ENCODE data around the gene IDUA. TPM values are rescaled to one million over a fixed set of nuclear protein-coding genes. Genes with fewer than 3 reads are reported as not detected.

IDUA gene
- polyA plus RNA-seq, 1 donor (not counting 4 experiments of a cell fraction or from before 2014, with no cell fraction given), result 1.2 TPM

DNA sequence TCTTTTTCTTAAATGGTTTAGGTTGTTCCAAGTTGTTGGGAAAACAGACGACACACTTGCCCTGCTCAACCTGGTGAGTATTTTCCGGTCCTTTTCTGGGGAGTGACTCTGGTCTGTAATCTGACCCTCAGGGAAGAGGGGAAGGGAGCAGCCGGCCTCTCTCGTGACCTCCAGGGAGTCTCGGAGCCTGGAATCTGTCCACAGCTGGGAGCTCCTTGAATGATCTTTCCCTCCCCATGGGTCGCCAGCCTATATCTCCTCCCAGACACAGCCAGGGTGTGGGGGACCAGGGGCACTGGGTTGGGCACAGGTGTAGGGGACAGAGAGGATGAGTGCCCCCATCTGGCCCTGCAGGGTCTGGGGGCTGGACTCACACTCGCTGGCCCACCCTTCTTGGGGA is 35.7 kb upstream of the IDUA start:
- Histone ChIP-seq H3K27me3 (ENCODE audit: control insufficient read depth, extremely low read depth, insufficient read depth, low read length) (no peaks in the 10 kb centered on the region), H3K9me1 (ENCODE audit: control insufficient read depth, extremely low read depth, insufficient read depth, low read length) (no peaks in the 10 kb centered on the region), H3K27ac (ENCODE audit: control insufficient read depth, insufficient read depth, low read length) (no peak overlapping the region), H4K20me1 (ENCODE audit: control insufficient read depth, extremely low read depth, insufficient read depth, low read length) (no peaks in the 10 kb centered on the region), H3K4me1 (ENCODE audit: control insufficient read depth, extremely low read depth, insufficient read depth, low read length) (no peaks in the 10 kb centered on the region), H3K79me2 (ENCODE audit: control insufficient read depth, insufficient read depth, low read length) (no peaks in the 10 kb centered on the region), H2AFZ (ENCODE audit: control insufficient read depth, low read length) (no peak overlapping the region), H3K4me2 (ENCODE audit: control insufficient read depth, extremely low read depth, insufficient read depth, low read depth, low read length) (no peak overlapping the region), H3K9me3 (ENCODE audit: control insufficient read depth, low read depth, low read length) (no peaks in the 10 kb centered on the region), H3K9ac (ENCODE audit: control insufficient read depth, extremely low read depth, insufficient read depth, low read length) (no peak overlapping the region), H3K4me3 (ENCODE audit: control insufficient read depth in 2 of 3, extremely low read depth in 1 of 3, insufficient read depth in 2 of 3, low read depth in 1 of 3, low read length in 3 of 3) (no peak overlapping the region), H3K36me3 (ENCODE audit: control insufficient read depth in 2 of 2, extremely low read depth in 1 of 2, insufficient read depth in 2 of 2, low read length in 2 of 2) (peaks cover 0 to 2% of the 10 kb centered on the region in 2 experiments)
- FAIRE-seq, result no peak
- dilution Hi-C loops (cut with MboI; ENCODE audit: extremely low pct_ligation_motif_present, low sequenced_read_pairs), result no loop called here
- DNase-seq (ENCODE audit: low read depth, low spot score), result no peak
- no peak for TF ChIP-seq EZH2 (IDR thresholded peaks at IDR 0.05; ENCODE audit: low read length)
- TF ChIP-seq, protein P1, sequence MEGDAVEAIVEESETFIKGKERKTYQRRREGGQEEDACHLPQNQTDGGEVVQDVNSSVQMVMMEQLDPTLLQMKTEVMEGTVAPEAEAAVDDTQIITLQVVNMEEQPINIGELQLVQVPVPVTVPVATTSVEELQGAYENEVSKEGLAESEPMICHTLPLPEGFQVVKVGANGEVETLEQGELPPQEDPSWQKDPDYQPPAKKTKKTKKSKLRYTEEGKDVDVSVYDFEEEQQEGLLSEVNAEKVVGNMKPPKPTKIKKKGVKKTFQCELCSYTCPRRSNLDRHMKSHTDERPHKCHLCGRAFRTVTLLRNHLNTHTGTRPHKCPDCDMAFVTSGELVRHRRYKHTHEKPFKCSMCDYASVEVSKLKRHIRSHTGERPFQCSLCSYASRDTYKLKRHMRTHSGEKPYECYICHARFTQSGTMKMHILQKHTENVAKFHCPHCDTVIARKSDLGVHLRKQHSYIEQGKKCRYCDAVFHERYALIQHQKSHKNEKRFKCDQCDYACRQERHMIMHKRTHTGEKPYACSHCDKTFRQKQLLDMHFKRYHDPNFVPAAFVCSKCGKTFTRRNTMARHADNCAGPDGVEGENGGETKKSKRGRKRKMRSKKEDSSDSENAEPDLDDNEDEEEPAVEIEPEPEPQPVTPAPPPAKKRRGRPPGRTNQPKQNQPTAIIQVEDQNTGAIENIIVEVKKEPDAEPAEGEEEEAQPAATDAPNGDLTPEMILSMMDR (optimal IDR thresholded peaks at IDR 0.05 in 1 of 3, IDR thresholded peaks at IDR 0.05 in 1 of 3, conservative IDR thresholded peaks at IDR 0.05 in 1 of 3; ENCODE audit: extremely low read depth in 1 of 3, insufficient read depth in 2 of 3, low read length in 3 of 3), result no peak

DNA sequence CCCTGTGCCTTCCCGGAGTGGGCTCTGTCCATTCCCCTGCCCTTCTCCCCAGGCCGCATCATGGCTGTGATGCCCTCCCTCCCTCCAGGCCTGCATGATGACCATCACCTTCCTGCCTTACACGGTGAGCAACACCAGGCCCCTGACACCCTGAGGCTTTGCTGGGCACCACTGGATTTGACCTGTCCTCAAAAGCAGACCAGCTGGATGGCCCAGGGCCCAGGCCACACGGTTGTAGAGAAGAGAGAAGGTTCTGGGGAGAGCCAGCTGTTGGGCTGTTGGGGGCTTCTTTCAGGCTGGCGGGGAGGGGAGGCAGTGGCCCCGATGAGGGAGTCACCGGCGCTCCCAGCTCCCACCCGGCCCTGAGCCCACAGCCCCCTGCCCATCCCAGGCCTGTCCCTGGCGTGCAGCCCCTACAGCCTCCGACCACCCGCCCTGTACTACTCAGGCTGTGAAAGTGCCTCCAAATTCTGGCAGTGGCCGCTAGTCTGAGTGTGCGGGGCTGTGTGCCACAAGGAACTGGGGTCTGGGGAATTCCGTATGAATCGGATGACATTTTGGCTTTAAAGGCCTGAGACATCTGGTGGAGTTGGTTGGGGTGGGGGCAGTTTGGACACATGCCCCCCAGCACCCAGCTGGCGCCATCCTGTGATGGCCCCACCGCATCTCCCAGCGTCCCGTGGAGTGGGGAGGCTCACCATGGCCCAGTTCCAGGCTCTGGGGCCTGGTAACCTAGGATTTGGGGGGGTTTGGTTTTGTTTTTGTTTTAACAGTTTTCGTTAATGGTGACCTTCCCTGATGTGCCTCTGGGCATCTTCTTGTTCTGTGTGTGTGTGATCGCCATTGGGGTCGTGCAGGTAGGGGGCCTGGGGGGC is 35.0 kb upstream of the IDUA start:
- no peak overlapping the region for H3K9ac ChIP-seq (ENCODE audit: control insufficient read depth, extremely low read depth, insufficient read depth, low read length)
- no peaks in the 10 kb centered on the region for H3K79me2 ChIP-seq (ENCODE audit: control insufficient read depth, insufficient read depth, low read length)
- H3K4me1 ChIP-seq (ENCODE audit: control insufficient read depth, extremely low read depth, insufficient read depth, low read length), result no peaks in the 10 kb centered on the region
- H3K4me2 ChIP-seq (ENCODE audit: control insufficient read depth, extremely low read depth, insufficient read depth, low read depth, low read length), result no peak overlapping the region
- no peak overlapping the region for H3K4me3 ChIP-seq (ENCODE audit: control insufficient read depth in 2 of 3, extremely low read depth in 1 of 3, insufficient read depth in 2 of 3, low read depth in 1 of 3, low read length in 3 of 3)
- no peak for DNase-seq (ENCODE audit: low read depth, low spot score)
- H3K9me1 ChIP-seq (ENCODE audit: control insufficient read depth, extremely low read depth, insufficient read depth, low read length), result no peaks in the 10 kb centered on the region
- no peak overlapping the region for H2AFZ ChIP-seq (ENCODE audit: control insufficient read depth, low read length)
- H3K36me3 ChIP-seq (ENCODE audit: control insufficient read depth in 2 of 2, extremely low read depth in 1 of 2, insufficient read depth in 2 of 2, low read length in 2 of 2), result peaks cover 0 to 2% of the 10 kb centered on the region in 2 experiments
- dilution Hi-C loops (cut with MboI; ENCODE audit: extremely low pct_ligation_motif_present, low sequenced_read_pairs), result no loop called here
- no peaks in the 10 kb centered on the region for H3K9me3 ChIP-seq (ENCODE audit: control insufficient read depth, low read depth, low read length)
- TF ChIP-seq EZH2 (IDR thresholded peaks at IDR 0.05; ENCODE audit: low read length), result no peak
- TF ChIP-seq, protein P1 (optimal IDR thresholded peaks at IDR 0.05 in 1 of 3, IDR thresholded peaks at IDR 0.05 in 1 of 3, conservative IDR thresholded peaks at IDR 0.05 in 1 of 3; ENCODE audit: extremely low read depth in 1 of 3, insufficient read depth in 2 of 3, low read length in 3 of 3), result no peak
- FAIRE-seq, result no peak
- no peaks in the 10 kb centered on the region for H4K20me1 ChIP-seq (ENCODE audit: control insufficient read depth, extremely low read depth, insufficient read depth, low read length)
- no peaks in the 10 kb centered on the region for H3K27me3 ChIP-seq (ENCODE audit: control insufficient read depth, extremely low read depth, insufficient read depth, low read length)
- H3K27ac ChIP-seq (ENCODE audit: control insufficient read depth, insufficient read depth, low read length), result no peak overlapping the region
